Astrocyte (in vitro differentiated cells and primary cell): ENCODE results near the gene INPP5J. TPM values are rescaled to one million over a fixed set of nuclear protein-coding genes. Genes with fewer than 3 reads are reported as not detected.

ENCODE experiments used
- DNase-seq: peaks from one replicate; pipeline ENCODE4 v3.0.0-alpha.2; 2010; ENCODE audit warnings: low read depth
- FAIRE-seq: peaks from 2 replicates; lab custom pipeline; 2011; peaks lifted over from hg19 to GRCh38; lab: Jason Lieb, UNC
- H2AFZ ChIP-seq: 2 replicates; pipeline ENCODE4 v1.6.0; 2012; ENCODE audit warnings: low read depth, low read length, inconsistent platforms
- H3K27ac ChIP-seq: 2 replicates; pipeline ENCODE4 v1.5.1; 2011; ENCODE audit warnings: low read depth, low read length, inconsistent platforms
- H3K27me3 ChIP-seq: 2 replicates; pipeline ENCODE4 v1.6.0; 2011; ENCODE audit warnings: low read length, inconsistent platforms; ENCODE audit not compliant: insufficient read depth
- H3K36me3 ChIP-seq: 2 replicates; pipeline ENCODE4 v1.5.1; 2011; ENCODE audit warnings: low read length, inconsistent platforms; ENCODE audit not compliant: insufficient read depth
- H3K4me1 ChIP-seq: 2 replicates; pipeline ENCODE4 v1.5.1; 2011; ENCODE audit warnings: low read length, inconsistent platforms; ENCODE audit not compliant: insufficient read depth
- H3K4me2 ChIP-seq: 2 replicates; pipeline ENCODE4 v1.6.0; 2012; ENCODE audit warnings: low read length, inconsistent platforms
- H3K4me3 ChIP-seq: 2 replicates; pipeline ENCODE4 v1.5.1; 2011; ENCODE audit warnings: low read depth, mild to moderate bottlenecking, low read length, inconsistent platforms; ENCODE audit not compliant: insufficient read depth
- H3K79me2 ChIP-seq: 2 replicates; pipeline ENCODE4 v1.6.0; 2012; ENCODE audit warnings: mild to moderate bottlenecking, low read length, inconsistent platforms; ENCODE audit not compliant: insufficient read depth
- H3K9ac ChIP-seq: 2 replicates; pipeline ENCODE4 v1.6.0; 2012; ENCODE audit warnings: mild to moderate bottlenecking, low read length, inconsistent platforms
- H3K9me3 ChIP-seq: 2 replicates; pipeline ENCODE4 v1.5.1; 2012; ENCODE audit warnings: low read depth, mild to moderate bottlenecking, low read length, inconsistent platforms; ENCODE audit not compliant: insufficient read depth
- H4K20me1 ChIP-seq: 2 replicates; pipeline ENCODE4 v1.6.0; 2012; ENCODE audit warnings: low read length, inconsistent platforms; ENCODE audit not compliant: insufficient read depth
- H3K27ac Mint-ChIP-seq: one replicate; pipeline ENCODE4 v1.8.0; 2021; ENCODE audit warnings: mild to moderate bottlenecking, mixed read lengths; ENCODE audit not compliant: unreplicated experiment
- H3K27me3 Mint-ChIP-seq: one replicate; pipeline ENCODE4 v1.8.0; 2021; ENCODE audit warnings: low read depth, mixed read lengths; ENCODE audit not compliant: unreplicated experiment
- H3K36me3 Mint-ChIP-seq: one replicate; pipeline ENCODE4 v1.8.0; 2021; ENCODE audit warnings: low read depth, mixed read lengths; ENCODE audit not compliant: unreplicated experiment
- H3K4me1 Mint-ChIP-seq: one replicate; pipeline ENCODE4 v1.8.0; 2021; ENCODE audit warnings: low read depth, mixed read lengths; ENCODE audit not compliant: unreplicated experiment
- H3K4me3 Mint-ChIP-seq: one replicate; pipeline ENCODE4 v1.8.0; 2021; ENCODE audit warnings: mild to moderate bottlenecking, moderate library complexity, mixed read lengths; ENCODE audit not compliant: unreplicated experiment
- H3K9me3 Mint-ChIP-seq: one replicate; pipeline ENCODE4 v1.8.0; 2021; ENCODE audit warnings: mild to moderate bottlenecking, mixed read lengths; ENCODE audit not compliant: unreplicated experiment
- EZH2 ChIP-seq: IDR thresholded peaks from 2 replicates; pipeline ENCODE4 v1.6.1; 2012; ENCODE audit warnings: mild to moderate bottlenecking, low read length, inconsistent platforms; ENCODE audit not compliant: insufficient read depth
- total RNA-seq: library from RNA; stranded (reverse); gene quantifications from 2 replicates; pipeline ENCODE4 v1.2.1, GENCODE V29; 2021
- TF ChIP-seq, protein P1 (sequence below): IDR thresholded peaks from 2 replicates; pipeline ENCODE4 v1.5.1; 2011; ENCODE audit warnings: low read depth, mild to moderate bottlenecking, inconsistent platforms, low read length, moderate library complexity; ENCODE audit not compliant: insufficient read depth

The INPP5J gene
- total RNA-seq, 1 donor from 2014 or later: 3.0 TPM

DNA sequence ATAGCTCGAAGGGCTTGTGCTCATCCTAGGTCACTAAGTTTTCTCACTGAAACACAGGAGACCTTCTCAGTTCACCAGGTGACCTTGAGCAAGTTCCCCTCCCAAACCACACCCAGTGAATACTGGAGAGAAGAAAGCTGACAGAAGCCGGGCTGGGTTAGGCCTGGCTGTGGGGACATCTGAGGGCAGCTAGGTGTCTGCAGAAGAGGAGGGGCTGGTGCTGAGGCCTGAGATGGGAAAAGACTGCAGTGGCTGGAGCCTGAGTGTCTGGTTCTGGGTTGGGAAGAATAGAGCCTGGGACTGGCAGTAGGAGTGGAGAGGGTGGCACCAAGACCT lies 602 bp upstream of the INPP5J start:
- no peaks in the 10 kb centered on the region for H3K9me3 Mint-ChIP-seq
- FAIRE-seq (no peak), DNase-seq (no peak)
- Histone ChIP-seq H3K4me3 (no peak overlapping the region), H3K79me2 (no peaks in the 10 kb centered on the region), H3K4me1 (peaks cover 3% of the 10 kb centered on the region), H3K4me2 (no peak overlapping the region), H2AFZ (no peak overlapping the region), H4K20me1 (no peaks in the 10 kb centered on the region), H3K9ac (no peak overlapping the region), H3K9me3 (no peaks in the 10 kb centered on the region), H3K27ac (no peak overlapping the region), H3K27me3 (peaks cover 7% of the 10 kb centered on the region), H3K36me3 (no peaks in the 10 kb centered on the region)
- H3K27me3 Mint-ChIP-seq: peaks cover 22% of the 10 kb centered on the region
- peaks cover 5% of the 10 kb centered on the region for H3K4me1 Mint-ChIP-seq
- H3K4me3 Mint-ChIP-seq: peak overlapping the region; percentile 79
- no peak overlapping the region for H3K27ac Mint-ChIP-seq
- TF ChIP-seq, protein P1, sequence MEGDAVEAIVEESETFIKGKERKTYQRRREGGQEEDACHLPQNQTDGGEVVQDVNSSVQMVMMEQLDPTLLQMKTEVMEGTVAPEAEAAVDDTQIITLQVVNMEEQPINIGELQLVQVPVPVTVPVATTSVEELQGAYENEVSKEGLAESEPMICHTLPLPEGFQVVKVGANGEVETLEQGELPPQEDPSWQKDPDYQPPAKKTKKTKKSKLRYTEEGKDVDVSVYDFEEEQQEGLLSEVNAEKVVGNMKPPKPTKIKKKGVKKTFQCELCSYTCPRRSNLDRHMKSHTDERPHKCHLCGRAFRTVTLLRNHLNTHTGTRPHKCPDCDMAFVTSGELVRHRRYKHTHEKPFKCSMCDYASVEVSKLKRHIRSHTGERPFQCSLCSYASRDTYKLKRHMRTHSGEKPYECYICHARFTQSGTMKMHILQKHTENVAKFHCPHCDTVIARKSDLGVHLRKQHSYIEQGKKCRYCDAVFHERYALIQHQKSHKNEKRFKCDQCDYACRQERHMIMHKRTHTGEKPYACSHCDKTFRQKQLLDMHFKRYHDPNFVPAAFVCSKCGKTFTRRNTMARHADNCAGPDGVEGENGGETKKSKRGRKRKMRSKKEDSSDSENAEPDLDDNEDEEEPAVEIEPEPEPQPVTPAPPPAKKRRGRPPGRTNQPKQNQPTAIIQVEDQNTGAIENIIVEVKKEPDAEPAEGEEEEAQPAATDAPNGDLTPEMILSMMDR: no peak
- TF ChIP-seq EZH2: no peak
- H3K36me3 Mint-ChIP-seq: peaks cover 2% of the 10 kb centered on the region

DNA sequence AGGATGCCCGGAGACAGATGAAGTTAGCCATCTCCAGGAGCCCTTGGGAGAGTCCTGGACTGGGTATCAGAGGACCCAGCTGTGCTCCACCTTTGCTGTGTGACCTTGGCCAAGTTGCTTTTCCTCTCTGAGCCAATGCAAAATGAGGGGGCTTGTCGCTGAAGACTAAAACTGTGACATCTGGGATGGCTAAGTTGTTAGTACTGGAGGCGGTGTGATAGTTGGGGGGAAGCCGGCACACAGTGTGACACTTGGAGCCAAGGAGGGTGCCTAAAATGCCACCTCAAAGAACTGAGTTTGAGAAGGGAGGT lies 481 bp downstream of the INPP5J start:
- Histone ChIP-seq H3K4me3 (peak overlapping the region; percentile 52), H3K27ac (no peak overlapping the region), H3K4me2 (peak overlapping the region; percentile 87), H3K36me3 (no peaks in the 10 kb centered on the region), H3K79me2 (no peaks in the 10 kb centered on the region), H3K27me3 (peaks cover 7% of the 10 kb centered on the region), H3K9me3 (no peaks in the 10 kb centered on the region), H4K20me1 (no peaks in the 10 kb centered on the region), H3K4me1 (peaks cover 3% of the 10 kb centered on the region), H3K9ac (peak overlapping the region; percentile 66), H2AFZ (peak overlapping the region; percentile 81)
- TF ChIP-seq, protein P1: no peak
- no peak for TF ChIP-seq EZH2
- H3K36me3 Mint-ChIP-seq: peaks cover 2% of the 10 kb centered on the region
- H3K27ac Mint-ChIP-seq: no peak overlapping the region
- DNase-seq: no peak
- FAIRE-seq: no peak
- peaks cover 5% of the 10 kb centered on the region for H3K4me1 Mint-ChIP-seq
- peaks cover 22% of the 10 kb centered on the region for H3K27me3 Mint-ChIP-seq
- no peaks in the 10 kb centered on the region for H3K9me3 Mint-ChIP-seq
- H3K4me3 Mint-ChIP-seq: peak overlapping the region; percentile 79

DNA sequence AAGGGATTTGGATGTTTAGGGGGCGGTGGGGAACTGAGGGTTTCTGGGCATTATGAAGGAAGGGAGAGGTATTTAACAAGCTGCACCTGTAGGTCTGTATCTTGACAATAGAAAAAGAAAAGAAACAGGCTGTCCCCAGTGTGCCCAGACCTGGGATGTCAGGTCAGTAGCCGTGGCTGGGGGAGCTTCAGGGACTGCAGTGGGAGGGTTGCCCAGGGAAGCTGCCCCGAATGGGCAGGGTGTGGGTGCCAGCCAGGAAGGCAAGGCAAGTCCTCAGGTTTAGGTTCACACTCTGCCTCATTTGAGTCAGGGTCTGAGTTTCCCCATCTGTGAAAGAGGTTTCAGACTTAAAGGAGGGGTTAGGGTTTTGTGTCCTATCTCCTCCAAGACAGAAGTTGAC lies 1.5 kb downstream of the INPP5J start:
- peaks cover 2% of the 10 kb centered on the region for H3K36me3 Mint-ChIP-seq
- no peak overlapping the region for H3K27ac Mint-ChIP-seq
- Histone ChIP-seq H3K4me3 (no peak overlapping the region), H3K4me1 (peaks cover 3% of the 10 kb centered on the region), H3K36me3 (no peaks in the 10 kb centered on the region), H3K9me3 (no peaks in the 10 kb centered on the region), H2AFZ (no peak overlapping the region), H3K27me3 (peaks cover 7% of the 10 kb centered on the region), H3K9ac (no peak overlapping the region), H3K79me2 (no peaks in the 10 kb centered on the region), H3K27ac (no peak overlapping the region), H4K20me1 (no peaks in the 10 kb centered on the region), H3K4me2 (no peak overlapping the region)
- no peak for TF ChIP-seq EZH2
- TF ChIP-seq, protein P1: no peak
- DNase-seq (no peak), FAIRE-seq (no peak)
- H3K4me3 Mint-ChIP-seq: no peak overlapping the region
- peaks cover 2% of the 10 kb centered on the region for H3K4me1 Mint-ChIP-seq
- H3K27me3 Mint-ChIP-seq: peaks cover 22% of the 10 kb centered on the region
- no peaks in the 10 kb centered on the region for H3K9me3 Mint-ChIP-seq
